ENCODE data around the gene MYNN.

MYNN gene

DNA sequence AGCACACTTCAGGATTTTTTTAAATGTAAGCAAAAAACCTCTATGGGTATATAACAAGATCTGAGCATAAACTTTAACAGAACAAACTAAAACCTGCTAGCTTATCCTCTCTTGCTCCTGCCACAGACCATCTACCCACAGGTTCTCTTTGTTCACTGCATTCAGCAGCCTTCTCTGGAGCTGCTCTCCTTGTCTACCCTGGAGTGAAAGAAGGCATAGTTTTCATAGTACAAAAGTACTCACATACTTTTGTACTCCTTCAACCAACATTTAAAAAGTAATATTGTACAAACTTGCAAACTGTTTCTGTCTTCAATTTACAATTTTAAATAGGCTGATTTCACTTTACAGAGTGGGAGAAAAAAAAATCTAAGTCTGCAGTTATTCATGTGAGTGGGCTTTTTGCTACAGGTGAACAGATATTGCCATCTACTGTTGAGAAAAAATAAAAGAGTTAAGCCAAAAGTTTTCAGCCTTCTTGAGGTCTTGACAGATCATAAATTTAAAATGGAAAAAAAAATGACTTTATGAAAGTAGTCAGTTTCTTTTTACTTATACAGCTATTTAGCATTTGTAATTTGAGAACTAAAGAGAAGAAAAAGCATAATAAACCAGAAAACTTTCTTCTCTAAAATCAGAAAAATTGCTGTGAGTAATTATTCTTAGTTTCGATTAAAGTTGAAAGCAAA is 28.7 kb upstream of the MYNN start:
- Histone ChIP-seq H3K9me2 (replicated peaks; ENCODE audit: insufficient read depth, low read length) (no peaks in the 10 kb centered on the region), H2AFZ (ENCODE audit: low read length) (no peak overlapping the region), H3K9ac (ENCODE audit: low read length) (no peak overlapping the region), H3K4me2 (ENCODE audit: low read depth, low read length) (no peak overlapping the region), H3K27ac (ENCODE audit: low read length) (no peak overlapping the region), H3K36me3 (replicated peaks; ENCODE audit: insufficient read depth, low read length) (no peaks in the 10 kb centered on the region), H3K4me1 (ENCODE audit: low read length) (peaks cover 14% of the 10 kb centered on the region), H3K79me2 (ENCODE audit: low read length) (no peaks in the 10 kb centered on the region), H3F3A (ENCODE audit: insufficient read depth, low read length) (peaks cover 9% of the 10 kb centered on the region; the same call in 1 of the 2 replicates), H4K20me1 (ENCODE audit: insufficient read depth, low read length) (no peaks in the 10 kb centered on the region), H3K27me3 (replicated peaks; ENCODE audit: insufficient read depth, low read length) (no peaks in the 10 kb centered on the region), H3K4me3 (ENCODE audit: low read length) (no peak overlapping the region), H3K9me3 (replicated peaks; ENCODE audit: insufficient read depth, low read length) (no peaks in the 10 kb centered on the region)
- DNase-seq: no peak
- TF ChIP-seq EZH2 (optimal IDR thresholded peaks at IDR 0.05; ENCODE audit: low read depth, low read length): no peak
- TF ChIP-seq, protein P1, sequence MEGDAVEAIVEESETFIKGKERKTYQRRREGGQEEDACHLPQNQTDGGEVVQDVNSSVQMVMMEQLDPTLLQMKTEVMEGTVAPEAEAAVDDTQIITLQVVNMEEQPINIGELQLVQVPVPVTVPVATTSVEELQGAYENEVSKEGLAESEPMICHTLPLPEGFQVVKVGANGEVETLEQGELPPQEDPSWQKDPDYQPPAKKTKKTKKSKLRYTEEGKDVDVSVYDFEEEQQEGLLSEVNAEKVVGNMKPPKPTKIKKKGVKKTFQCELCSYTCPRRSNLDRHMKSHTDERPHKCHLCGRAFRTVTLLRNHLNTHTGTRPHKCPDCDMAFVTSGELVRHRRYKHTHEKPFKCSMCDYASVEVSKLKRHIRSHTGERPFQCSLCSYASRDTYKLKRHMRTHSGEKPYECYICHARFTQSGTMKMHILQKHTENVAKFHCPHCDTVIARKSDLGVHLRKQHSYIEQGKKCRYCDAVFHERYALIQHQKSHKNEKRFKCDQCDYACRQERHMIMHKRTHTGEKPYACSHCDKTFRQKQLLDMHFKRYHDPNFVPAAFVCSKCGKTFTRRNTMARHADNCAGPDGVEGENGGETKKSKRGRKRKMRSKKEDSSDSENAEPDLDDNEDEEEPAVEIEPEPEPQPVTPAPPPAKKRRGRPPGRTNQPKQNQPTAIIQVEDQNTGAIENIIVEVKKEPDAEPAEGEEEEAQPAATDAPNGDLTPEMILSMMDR (IDR thresholded peaks at IDR 0.05; ENCODE audit: low read length): peak; percentile 53

DNA sequence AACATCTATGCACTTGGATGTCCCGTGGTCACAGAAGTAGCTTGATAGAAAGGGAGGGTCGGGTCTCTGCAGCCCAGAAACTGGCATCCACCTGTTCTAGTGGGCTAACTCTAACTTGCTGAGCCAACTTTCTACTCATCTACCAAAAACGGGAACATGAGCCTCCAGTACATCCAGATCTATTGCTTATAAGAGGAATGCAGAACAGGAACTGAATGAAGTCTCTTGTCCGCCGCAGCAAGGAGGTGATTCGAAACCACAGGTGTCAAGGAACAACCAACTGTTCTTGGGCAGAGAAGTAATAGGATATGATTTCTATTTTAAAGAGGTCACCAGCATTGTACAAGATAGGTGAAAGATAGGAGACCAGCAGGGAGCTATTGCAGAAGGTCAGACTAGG is 26.3 kb upstream of the MYNN start:
- H3K4me2 ChIP-seq (ENCODE audit: low read depth, low read length): no peak overlapping the region
- H4K20me1 ChIP-seq (ENCODE audit: insufficient read depth, low read length): no peaks in the 10 kb centered on the region
- no peaks in the 10 kb centered on the region for H3K9me2 ChIP-seq (replicated peaks; ENCODE audit: insufficient read depth, low read length)
- no peaks in the 10 kb centered on the region for H3K27me3 ChIP-seq (replicated peaks; ENCODE audit: insufficient read depth, low read length)
- H3K9me3 ChIP-seq (replicated peaks; ENCODE audit: insufficient read depth, low read length): no peaks in the 10 kb centered on the region
- H3K4me1 ChIP-seq (ENCODE audit: low read length): peaks cover 14% of the 10 kb centered on the region
- no peak overlapping the region for H3K4me3 ChIP-seq (ENCODE audit: low read length)
- H3F3A ChIP-seq (ENCODE audit: insufficient read depth, low read length): peaks cover 9% of the 10 kb centered on the region; the same call in 1 of the 2 replicates
- H3K36me3 ChIP-seq (replicated peaks; ENCODE audit: insufficient read depth, low read length): no peaks in the 10 kb centered on the region
- H3K9ac ChIP-seq (ENCODE audit: low read length): no peak overlapping the region
- TF ChIP-seq, protein P1 (IDR thresholded peaks at IDR 0.05; ENCODE audit: low read length): no peak
- TF ChIP-seq EZH2phosphoT487 (IDR thresholded peaks at IDR 0.05; ENCODE audit: low read length) (no peak), EZH2 (optimal IDR thresholded peaks at IDR 0.05; ENCODE audit: low read depth, low read length) (no peak)
- no peak overlapping the region for H3K27ac ChIP-seq (ENCODE audit: low read length)
- no peak overlapping the region for H2AFZ ChIP-seq (ENCODE audit: low read length)
- no peak for DNase-seq
- no peaks in the 10 kb centered on the region for H3K79me2 ChIP-seq (ENCODE audit: low read length)

GRCh38 chr3:169748670-169749069 is 24.5 kb upstream of the MYNN start:
- no peaks in the 10 kb centered on the region for H3K79me2 ChIP-seq (ENCODE audit: low read length)
- no peaks in the 10 kb centered on the region for H3K9me3 ChIP-seq (replicated peaks; ENCODE audit: insufficient read depth, low read length)
- peaks cover 9% of the 10 kb centered on the region; the same call in 1 of the 2 replicates for H3F3A ChIP-seq (ENCODE audit: insufficient read depth, low read length)
- DNase-seq: no peak
- no peak overlapping the region for H3K27ac ChIP-seq (ENCODE audit: low read length)
- no peak overlapping the region for H3K4me3 ChIP-seq (ENCODE audit: low read length)
- no peak overlapping the region for H3K4me2 ChIP-seq (ENCODE audit: low read depth, low read length)
- TF ChIP-seq EZH2phosphoT487 (IDR thresholded peaks at IDR 0.05; ENCODE audit: low read length) (no peak), EZH2 (optimal IDR thresholded peaks at IDR 0.05; ENCODE audit: low read depth, low read length) (no peak)
- TF ChIP-seq, protein P1 (IDR thresholded peaks at IDR 0.05; ENCODE audit: low read length): no peak
- no peaks in the 10 kb centered on the region for H3K27me3 ChIP-seq (replicated peaks; ENCODE audit: insufficient read depth, low read length)
- H3K36me3 ChIP-seq (replicated peaks; ENCODE audit: insufficient read depth, low read length): no peaks in the 10 kb centered on the region
- H3K9ac ChIP-seq (ENCODE audit: low read length): no peak overlapping the region
- H3K9me2 ChIP-seq (replicated peaks; ENCODE audit: insufficient read depth, low read length): no peaks in the 10 kb centered on the region
- no peaks in the 10 kb centered on the region for H4K20me1 ChIP-seq (ENCODE audit: insufficient read depth, low read length)
- no peak overlapping the region for H2AFZ ChIP-seq (ENCODE audit: low read length)
- peaks cover 14% of the 10 kb centered on the region for H3K4me1 ChIP-seq (ENCODE audit: low read length)

Measured in MM.1S (cell line).